Ishikawa (cell line): ENCODE results near the gene MARCHF10.
A peak's percentile ranks its signal among the peaks of the same experiment; 100 is the strongest.

Experiments used
- CEBPB ChIP-seq: IDR thresholded peaks from 2 replicates; pipeline ENCODE4 v1.6.1; 2012
- CREB1 ChIP-seq: IDR thresholded peaks from 2 replicates; pipeline ENCODE4 v1.6.1; 2012; ENCODE audit warnings: low read depth
- EGR1 ChIP-seq: IDR thresholded peaks from 2 replicates; pipeline ENCODE4 v1.6.1; 2012
- EP300 ChIP-seq: IDR thresholded peaks from 2 replicates; pipeline ENCODE4 v1.6.1; 2012; ENCODE audit warnings: borderline replicate concordance
- FOXM1 ChIP-seq: IDR thresholded peaks from 2 replicates; pipeline ENCODE4 v1.6.1; 2012; ENCODE audit warnings: low read depth, borderline replicate concordance
- MAX ChIP-seq: IDR thresholded peaks from 2 replicates; pipeline ENCODE4 v1.6.1; 2012
- NFIC ChIP-seq: IDR thresholded peaks from 2 replicates; pipeline ENCODE4 v1.6.1; 2012
- RAD21 ChIP-seq: IDR thresholded peaks from 2 replicates; pipeline ENCODE4 v1.6.1; 2012; ENCODE audit warnings: low read depth
- REST ChIP-seq: IDR thresholded peaks from 2 replicates; pipeline ENCODE4 v1.6.1; 2012; ENCODE audit warnings: low read depth, mild to moderate bottlenecking
- TAF1 ChIP-seq: IDR thresholded peaks from 2 replicates; pipeline ENCODE4 v1.6.1; 2012; ENCODE audit warnings: low read depth, mild to moderate bottlenecking
- TCF12 ChIP-seq: IDR thresholded peaks from 2 replicates; pipeline ENCODE4 v1.6.1; 2012; ENCODE audit warnings: low read depth
- TEAD4 ChIP-seq: IDR thresholded peaks from 2 replicates; pipeline ENCODE4 v1.6.1; 2012
- USF1 ChIP-seq: IDR thresholded peaks from 2 replicates; pipeline ENCODE4 v1.6.1; 2012
- YY1 ChIP-seq: IDR thresholded peaks from 2 replicates; pipeline ENCODE4 v1.6.1; 2012; ENCODE audit warnings: low read depth
- ZBTB7A ChIP-seq: IDR thresholded peaks from 2 replicates; pipeline ENCODE4 v1.6.1; 2012; ENCODE audit warnings: low read depth

MARCHF10 gene

GRCh38 chr17:62720126-62720850 lies 87.8 kb downstream of the MARCHF10 start:
- no peak for TF ChIP-seq MAX
- TF ChIP-seq RAD21, result peak; percentile 9; the same call in 1 of the 2 replicates
- TF ChIP-seq TCF12, result 0 out of 2 replicates have a peak, but pooled peaks have one; percentile 23
- TF ChIP-seq TEAD4, result peak; percentile 57

GRCh38 chr17:62719586-62719985 lies 88.5 kb downstream of the MARCHF10 start:
- TF ChIP-seq CEBPB (no peak), EGR1 (no peak), TAF1 (no peak), USF1 (no peak), ZBTB7A (no peak), FOXM1 (no peak), YY1 (no peak), REST (no peak), RAD21 (no peak), NFIC (no peak)

GRCh38 chr17:62718429-62718828 lies 89.7 kb downstream of the MARCHF10 start:
- no peak for TF ChIP-seq CEBPB
- TF ChIP-seq TEAD4, result peak; percentile 58

GRCh38 chr17:62717889-62718288 lies 90.2 kb downstream of the MARCHF10 start:
- TF ChIP-seq ZBTB7A (no peak), FOXM1 (no peak), CREB1 (no peak), TEAD4 (no peak), YY1 (no peak), RAD21 (no peak), NFIC (no peak), TCF12 (no peak), REST (no peak), MAX (no peak), CEBPB (no peak), USF1 (no peak), EP300 (no peak), TAF1 (no peak), EGR1 (no peak)

- no peak for TF ChIP-seq REST
- no peak for TF ChIP-seq YY1
- no peak for TF ChIP-seq USF1
- TF ChIP-seq CEBPB, result no peak
- no peak for TF ChIP-seq EP300
- no peak for TF ChIP-seq CREB1
- TF ChIP-seq ZBTB7A, result no peak
- TF ChIP-seq RAD21, result no peak
- no peak for TF ChIP-seq TEAD4
- no peak for TF ChIP-seq FOXM1
- no peak for TF ChIP-seq TCF12
- TF ChIP-seq TAF1, result no peak
- TF ChIP-seq NFIC, result no peak
- no peak for TF ChIP-seq EGR1
- no peak for TF ChIP-seq MAX
These were observed 90.6 kb downstream of the MARCHF10 start for GRCh38 chr17:62717589-62717855.
